ENCODE data around the gene FN3K.

The FN3K gene

DNA sequence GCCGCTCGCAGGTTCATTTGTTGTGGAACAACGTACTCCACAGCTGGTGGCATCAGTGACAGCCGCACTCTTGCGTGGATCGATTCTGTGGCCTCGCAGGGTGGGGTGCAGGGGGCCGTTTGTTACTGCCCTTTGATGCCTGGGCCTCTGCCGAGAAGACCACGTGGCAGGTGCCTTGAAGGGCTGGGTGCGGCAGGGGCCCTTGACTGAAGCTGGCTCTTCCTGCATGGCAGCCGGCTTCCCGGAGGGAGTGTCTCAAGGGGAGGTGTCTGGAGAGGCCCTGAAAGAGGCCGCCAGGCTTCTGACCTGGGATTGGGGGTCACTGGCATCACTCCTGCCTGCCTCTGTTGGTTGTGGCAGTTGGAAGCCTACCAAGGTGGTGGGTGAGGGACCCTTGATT, 60.2 kb downstream of the FN3K start:
- no peak for DNase-seq (ENCODE audit: low read depth)

- DNase-seq (ENCODE audit: low read depth): no peak
Observed at GRCh38 chr17:82797061-82797460, 61.6 kb downstream of the FN3K start.

DNA sequence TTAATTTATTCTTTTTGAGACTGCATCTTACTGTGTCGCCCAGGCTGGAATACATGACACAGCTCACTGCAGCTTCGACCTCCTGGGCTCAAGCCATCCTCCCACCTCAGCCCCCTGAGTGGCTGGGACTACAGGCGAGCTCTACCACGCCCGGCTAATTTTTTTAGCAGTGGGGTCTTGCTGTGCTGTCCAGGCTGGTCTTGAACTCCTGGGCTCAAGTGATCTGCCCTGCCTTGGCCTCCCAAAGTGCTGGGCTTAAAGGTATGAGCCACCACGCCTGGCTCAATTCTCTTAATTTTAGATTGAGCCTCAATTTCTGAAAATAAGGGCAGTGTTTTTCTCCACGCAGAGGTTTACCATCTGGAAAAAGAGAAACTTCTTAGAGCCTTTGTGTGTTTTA, 63.3 kb downstream of the FN3K start:
- no peak for DNase-seq (ENCODE audit: low read depth)

GRCh38 chr17:82799591-82799990, 64.2 kb downstream of the FN3K start:
- no peak for DNase-seq (ENCODE audit: low read depth)
